ENCODE data around the gene PTPRG.
"Not testable (repeated sequence)": the region's sequence is repeated elsewhere in the genome, so short reads cannot be mapped to it uniquely, and the experiment has no call there.

Gene PTPRG

GRCh38 chr3:61561374-61562041 is at the start of gene PTPRG:
Gene PTPRG, plus strand, starts transcription at chr3:61561571. Its CDS starts 717 bp downstream, at chr3:61562288.
- DNase-seq, result peak; percentile 25

GRCh38 chr3:61518590-61518989 is 42.8 kb upstream of the PTPRG start:
- DNase-seq, result no peak

- no peak for DNase-seq
Observed at GRCh38 chr3:61520966-61521628, 40.3 kb upstream of the PTPRG start.

- no peak for DNase-seq
Observed at GRCh38 chr3:61522060-61522459, 39.3 kb upstream of the PTPRG start.

GRCh38 chr3:61522626-61523025 is 38.7 kb upstream of the PTPRG start:
- no peak for DNase-seq

GRCh38 chr3:61524933-61525332 is 36.4 kb upstream of the PTPRG start:
- DNase-seq, result no peak

- no peak for DNase-seq
Observed at GRCh38 chr3:61526308-61526707, 35.1 kb upstream of the PTPRG start.

GRCh38 chr3:61527011-61527410 is 34.4 kb upstream of the PTPRG start:
- DNase-seq, result no peak

GRCh38 chr3:61530355-61530754 is 31.0 kb upstream of the PTPRG start:
- peak; percentile 16 for DNase-seq

GRCh38 chr3:61531528-61531927 is 29.8 kb upstream of the PTPRG start:
- no peak for DNase-seq

GRCh38 chr3:61532739-61533500 is 28.5 kb upstream of the PTPRG start:
- no peak for DNase-seq

GRCh38 chr3:61535826-61536225 is 25.5 kb upstream of the PTPRG start:
- DNase-seq, result peak; percentile 53

- DNase-seq, result no peak
Observed at GRCh38 chr3:61537366-61537765, 24.0 kb upstream of the PTPRG start.

- DNase-seq, result no peak
Observed at GRCh38 chr3:61538486-61538885, 22.9 kb upstream of the PTPRG start.

GRCh38 chr3:61541694-61542093 is 19.7 kb upstream of the PTPRG start:
- DNase-seq, result peak; percentile 30

GRCh38 chr3:61545716-61546115 is 15.7 kb upstream of the PTPRG start:
- no peak for DNase-seq

GRCh38 chr3:61547625-61548024 is 13.7 kb upstream of the PTPRG start:
- DNase-seq, result no peak

GRCh38 chr3:61552704-61553103 is 8.7 kb upstream of the PTPRG start:
- DNase-seq, result not testable (repeated sequence)

GRCh38 chr3:61559136-61559731 is 2.1 kb upstream of the PTPRG start:
- no peak for DNase-seq

- DNase-seq, result peak; percentile 40
Observed at GRCh38 chr3:61560517-61561373, 626 bp upstream of the PTPRG start.

GRCh38 chr3:61562042-61562720 is 810 bp downstream of the PTPRG start:
- DNase-seq, result no peak

All from NCI-H524 treated with DMSO at 0.1 percent for 48 hours (cell line).